ENCODE measurements around the gene MLH3. TPM values are rescaled to one million over a fixed set of nuclear protein-coding genes. Genes with fewer than 3 reads are reported as not detected.
A peak's percentile ranks its signal among the peaks of the same experiment; 100 is the strongest.

Gene MLH3
- total RNA-seq, 3 donors from 2014 or later (not counting 1 experiment from before 2014, with no cell fraction given), result 15.5 to 20.7 (median 19.1) TPM

DNA sequence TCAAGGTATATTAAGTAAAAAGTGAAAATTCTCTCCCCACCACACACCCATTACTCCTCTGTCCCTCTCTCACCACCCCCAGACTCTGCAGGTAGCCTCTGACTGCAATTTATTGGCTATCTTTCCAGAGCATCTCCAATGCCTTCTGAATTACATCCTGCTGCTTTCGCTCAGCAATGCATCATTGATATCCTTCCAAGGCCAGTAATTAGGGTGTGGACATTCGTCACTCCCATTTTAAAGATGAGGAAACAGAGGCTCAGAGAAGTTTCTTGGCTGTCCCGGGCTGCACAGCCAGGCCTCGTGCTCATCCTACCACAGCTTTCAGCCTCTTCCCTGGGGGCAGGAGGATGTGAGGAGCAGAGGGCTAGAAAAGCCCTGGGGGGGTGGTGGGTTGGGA, 72.2 kb downstream of the MLH3 start:
- Mint-ChIP-seq H3K4me3 (no peak overlapping the region), H3K36me3 (no peaks in the 10 kb centered on the region), H3K9me3 (no peaks in the 10 kb centered on the region), H3K4me1 (peaks cover 0 to 3% of the 10 kb centered on the region in 2 donors), H3K27me3 (ENCODE audit: low read depth in 2 of 2) (no peaks in the 10 kb centered on the region), H3K27ac (no peak overlapping the region)
- Histone ChIP-seq H3K27me3 (ENCODE audit: control insufficient read depth, insufficient read depth, low read length) (no peaks in the 10 kb centered on the region), H3K4me1 (ENCODE audit: control insufficient read depth, insufficient read depth, low read length) (peaks cover 1% of the 10 kb centered on the region), H3K9me3 (ENCODE audit: control insufficient read depth, insufficient read depth, low read length) (no peaks in the 10 kb centered on the region), H3K27ac (ENCODE audit: low read length) (no peak overlapping the region), H3K4me3 (ENCODE audit: low read length) (no peak overlapping the region), H3K36me3 (ENCODE audit: control insufficient read depth, insufficient read depth, low read length) (no peaks in the 10 kb centered on the region)
- no peak for ATAC-seq
- intact Hi-C loops (cut with micrococcal nuclease), result no loop called here
- TF ChIP-seq, protein P1, sequence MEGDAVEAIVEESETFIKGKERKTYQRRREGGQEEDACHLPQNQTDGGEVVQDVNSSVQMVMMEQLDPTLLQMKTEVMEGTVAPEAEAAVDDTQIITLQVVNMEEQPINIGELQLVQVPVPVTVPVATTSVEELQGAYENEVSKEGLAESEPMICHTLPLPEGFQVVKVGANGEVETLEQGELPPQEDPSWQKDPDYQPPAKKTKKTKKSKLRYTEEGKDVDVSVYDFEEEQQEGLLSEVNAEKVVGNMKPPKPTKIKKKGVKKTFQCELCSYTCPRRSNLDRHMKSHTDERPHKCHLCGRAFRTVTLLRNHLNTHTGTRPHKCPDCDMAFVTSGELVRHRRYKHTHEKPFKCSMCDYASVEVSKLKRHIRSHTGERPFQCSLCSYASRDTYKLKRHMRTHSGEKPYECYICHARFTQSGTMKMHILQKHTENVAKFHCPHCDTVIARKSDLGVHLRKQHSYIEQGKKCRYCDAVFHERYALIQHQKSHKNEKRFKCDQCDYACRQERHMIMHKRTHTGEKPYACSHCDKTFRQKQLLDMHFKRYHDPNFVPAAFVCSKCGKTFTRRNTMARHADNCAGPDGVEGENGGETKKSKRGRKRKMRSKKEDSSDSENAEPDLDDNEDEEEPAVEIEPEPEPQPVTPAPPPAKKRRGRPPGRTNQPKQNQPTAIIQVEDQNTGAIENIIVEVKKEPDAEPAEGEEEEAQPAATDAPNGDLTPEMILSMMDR (IDR thresholded peaks at IDR 0.05), result no peak
- 89% methylated on average over 4 of the region's 4 CpGs for WGBS (ENCODE audit: insufficient coverage)
- no peak for DNase-seq

DNA sequence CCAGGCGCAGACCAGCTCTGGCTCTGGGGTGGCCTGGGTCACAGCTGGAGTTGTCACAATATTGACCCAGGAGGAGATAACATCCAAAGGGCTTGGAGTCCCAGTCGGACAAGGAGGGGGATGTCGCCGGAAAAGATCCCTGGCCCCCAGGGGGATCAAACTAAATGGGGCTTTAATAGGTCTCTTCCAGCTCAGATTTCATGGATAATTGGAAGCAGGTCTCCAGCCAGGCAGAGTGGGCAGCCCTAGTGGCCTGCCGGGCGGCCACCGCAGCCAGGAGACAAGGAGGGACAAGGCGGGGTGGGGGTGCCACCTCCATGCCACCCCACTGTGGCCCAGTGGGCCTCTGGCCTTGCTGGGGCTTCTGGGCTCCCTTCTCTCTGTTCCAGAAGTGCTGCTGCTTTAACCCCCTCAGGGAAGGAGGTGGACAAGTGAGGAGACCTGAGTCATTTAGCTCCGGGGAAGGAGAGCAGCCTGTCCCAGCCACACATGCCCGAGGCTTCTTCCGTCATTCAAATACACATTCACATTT, 72.8 kb downstream of the MLH3 start:
- Mint-ChIP-seq H3K27ac (peak overlapping the region in 1 of 2 donors; percentile 56), H3K27me3 (ENCODE audit: low read depth in 2 of 2) (no peaks in the 10 kb centered on the region), H3K4me1 (peaks cover 0 to 9% of the 10 kb centered on the region in 2 donors), H3K4me3 (no peak overlapping the region), H3K9me3 (no peaks in the 10 kb centered on the region), H3K36me3 (no peaks in the 10 kb centered on the region)
- Histone ChIP-seq H3K4me1 (ENCODE audit: control insufficient read depth, insufficient read depth, low read length) (peaks cover 7% of the 10 kb centered on the region), H3K27me3 (ENCODE audit: control insufficient read depth, insufficient read depth, low read length) (no peaks in the 10 kb centered on the region), H3K27ac (ENCODE audit: low read length) (no peak overlapping the region), H3K9me3 (ENCODE audit: control insufficient read depth, insufficient read depth, low read length) (no peaks in the 10 kb centered on the region), H3K36me3 (ENCODE audit: control insufficient read depth, insufficient read depth, low read length) (no peaks in the 10 kb centered on the region), H3K4me3 (ENCODE audit: low read length) (no peak overlapping the region)
- DNase-seq (no peak), ATAC-seq (no peak)
- TF ChIP-seq, protein P1 (IDR thresholded peaks at IDR 0.05), result no peak
- WGBS (ENCODE audit: insufficient coverage), result 92% methylated on average over 11 of the region's 11 CpGs
- intact Hi-C loops (cut with micrococcal nuclease), result no loop called here

DNA sequence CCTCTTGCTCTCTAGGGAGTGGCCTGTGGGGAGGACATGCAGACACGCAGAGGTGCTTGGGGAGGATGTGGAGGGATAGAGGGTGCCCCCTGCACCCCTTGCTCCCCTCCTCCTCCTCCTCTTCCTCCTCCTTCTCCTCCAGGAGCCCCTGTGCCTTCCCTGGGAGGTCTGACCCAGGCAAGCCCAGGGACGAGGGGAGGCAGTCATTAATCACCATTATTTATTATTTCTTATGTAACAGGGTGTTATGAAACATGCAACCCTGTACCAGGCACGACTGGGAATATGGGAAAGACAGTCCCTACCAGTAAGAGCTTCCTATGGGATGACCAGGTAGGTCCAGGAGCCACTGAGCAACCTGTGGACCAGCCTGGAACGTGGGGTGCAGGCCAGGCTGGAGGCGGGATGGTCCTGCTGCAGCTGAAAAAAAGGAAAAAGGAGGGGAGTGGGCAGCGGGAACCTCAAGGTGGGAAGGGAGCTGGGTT, 73.3 kb downstream of the MLH3 start:
- Histone ChIP-seq H3K27ac (ENCODE audit: low read length) (no peak overlapping the region), H3K27me3 (ENCODE audit: control insufficient read depth, insufficient read depth, low read length) (no peaks in the 10 kb centered on the region), H3K4me3 (ENCODE audit: low read length) (no peak overlapping the region), H3K4me1 (ENCODE audit: control insufficient read depth, insufficient read depth, low read length) (peaks cover 12% of the 10 kb centered on the region), H3K36me3 (ENCODE audit: control insufficient read depth, insufficient read depth, low read length) (no peaks in the 10 kb centered on the region), H3K9me3 (ENCODE audit: control insufficient read depth, insufficient read depth, low read length) (no peaks in the 10 kb centered on the region)
- 71% methylated on average over 4 of the region's 6 CpGs for WGBS (ENCODE audit: insufficient coverage)
- H3K27me3 Mint-ChIP-seq (ENCODE audit: low read depth in 2 of 2), result no peaks in the 10 kb centered on the region
- H3K9me3 Mint-ChIP-seq, result no peaks in the 10 kb centered on the region
- H3K4me1 Mint-ChIP-seq, result peaks cover 0 to 14% of the 10 kb centered on the region in 2 donors
- H3K36me3 Mint-ChIP-seq, result no peaks in the 10 kb centered on the region
- peak overlapping the region in 1 of 2 donors; percentile 56 for H3K27ac Mint-ChIP-seq
- TF ChIP-seq, protein P1 (IDR thresholded peaks at IDR 0.05), result no peak
- H3K4me3 Mint-ChIP-seq, result no peak overlapping the region
- intact Hi-C loops (cut with micrococcal nuclease), result no loop called here
- no peak for DNase-seq
- ATAC-seq, result no peak
